Esophagus (tissue), 2 donors: ENCODE results near the gene TMEM108. TPM values are rescaled to one million over a fixed set of nuclear protein-coding genes. Genes with fewer than 3 reads are reported as not detected.

Experiments used
- H3K27ac ChIP-seq, 2 donors: one replicate each; pipeline ENCODE4 v1.5.1; 2013; ENCODE audit warnings: low read depth in 2 of 2, mild to moderate bottlenecking in 2 of 2, inconsistent platforms in 1 of 2, low read length in 1 of 2, moderate library complexity in 1 of 2
- H3K27me3 ChIP-seq, 2 donors: one replicate each; pipeline ENCODE4 v1.6.1; 2013; ENCODE audit warnings: low read length in 2 of 2, control low read depth in 1 of 2, mild to moderate bottlenecking in 1 of 2; ENCODE audit not compliant: insufficient read depth in 2 of 2, control insufficient read depth in 1 of 2
- H3K36me3 ChIP-seq, 2 donors: one replicate each; pipeline ENCODE4 v1.6.1; 2013; ENCODE audit warnings: low read length in 1 of 2; ENCODE audit not compliant: control insufficient read depth in 2 of 2, insufficient read depth in 2 of 2
- H3K4me1 ChIP-seq, 2 donors: one replicate each; pipeline ENCODE4 v1.6.1; 2013; ENCODE audit warnings: low read length in 1 of 2; ENCODE audit not compliant: control insufficient read depth in 2 of 2, insufficient read depth in 2 of 2
- H3K4me3 ChIP-seq, 2 donors: one replicate each; pipeline ENCODE4 v1.5.1; 2013; ENCODE audit warnings: low read length in 2 of 2, mild to moderate bottlenecking in 2 of 2, low read depth in 1 of 2, moderate library complexity in 1 of 2
- H3K9me3 ChIP-seq, 2 donors: one replicate each; pipeline ENCODE4 v1.6.1; 2013; ENCODE audit warnings: mild to moderate bottlenecking in 2 of 2, low read depth in 1 of 2, low read length in 1 of 2, moderate library complexity in 1 of 2; ENCODE audit not compliant: control insufficient read depth in 2 of 2, insufficient read depth in 1 of 2
- WGBS, 2 donors: extraction: QIAGEN DNeasy Blood & Tissue Kit; methylation state at CpG; one replicate each; pipeline ENCODE4 v1.1.7; 2013; 5-methylcytosine and 5-hydroxymethylcytosine counted together
- polyA plus RNA-seq, 2 donors: library from polyadenylated mRNA; stranded (reverse); fragments of 200-250 nt; gene quantifications; one replicate each; pipeline ENCODE4 v1.2.3, GENCODE V29; 2013
- donor health status: healthy with polysubstance abuse.
- donor health status: Bipolar disorder and iron deficiency.

TMEM108 gene
- polyA plus RNA-seq, 2 donors = 0.41 to 2.7 TPM

DNA sequence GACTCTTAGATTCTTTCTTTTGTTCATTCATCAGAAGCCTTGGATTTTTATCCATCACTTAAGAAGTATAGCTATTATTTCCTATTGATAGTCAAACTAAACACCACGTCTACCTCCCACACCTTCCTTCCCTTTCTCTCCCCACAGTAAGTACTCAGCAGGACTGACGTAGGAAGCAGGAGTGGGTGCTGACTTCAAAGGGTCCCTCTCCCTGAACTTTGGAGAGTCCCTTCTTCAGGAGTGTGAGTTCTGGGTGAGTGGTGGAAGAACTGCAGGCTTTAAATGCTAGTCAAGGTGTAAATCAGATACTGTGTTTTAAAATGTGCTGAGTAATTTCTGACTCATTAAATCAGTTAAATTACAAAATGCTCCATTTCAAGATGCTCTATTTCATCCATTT lies 235.2 kb downstream of the TMEM108 start:
- Histone ChIP-seq H3K36me3 (no peaks in the 10 kb centered on the region), H3K4me3 (no peak overlapping the region), H3K9me3 (no peaks in the 10 kb centered on the region), H3K4me1 (no peaks in the 10 kb centered on the region), H3K27me3 (no peaks in the 10 kb centered on the region), H3K27ac (no peak overlapping the region)
- 56 to 74% methylated on average over 2 of the region's 2 CpGs for WGBS, 2 donors

DNA sequence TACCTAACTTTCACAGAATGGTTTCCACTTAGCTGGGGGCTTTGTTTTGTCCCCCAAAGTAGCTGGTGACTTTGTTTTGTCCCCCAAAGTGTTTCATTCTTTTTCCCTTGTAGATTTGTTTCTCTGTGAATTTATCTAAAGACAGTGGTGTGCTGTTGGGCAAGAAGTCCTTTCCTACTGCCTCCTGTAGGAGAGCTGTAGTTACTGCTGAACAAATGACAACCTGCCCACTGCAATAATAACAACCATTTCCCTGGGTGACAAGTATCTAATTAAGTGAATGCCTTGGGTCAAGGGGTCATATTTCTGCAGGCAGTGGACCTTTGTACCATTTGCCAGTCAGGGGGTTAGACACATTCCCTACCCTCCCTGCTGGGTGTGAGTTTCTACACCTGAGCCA lies 236.3 kb downstream of the TMEM108 start:
- Histone ChIP-seq H3K27me3 (no peaks in the 10 kb centered on the region), H3K36me3 (no peaks in the 10 kb centered on the region), H3K9me3 (no peaks in the 10 kb centered on the region)

DNA sequence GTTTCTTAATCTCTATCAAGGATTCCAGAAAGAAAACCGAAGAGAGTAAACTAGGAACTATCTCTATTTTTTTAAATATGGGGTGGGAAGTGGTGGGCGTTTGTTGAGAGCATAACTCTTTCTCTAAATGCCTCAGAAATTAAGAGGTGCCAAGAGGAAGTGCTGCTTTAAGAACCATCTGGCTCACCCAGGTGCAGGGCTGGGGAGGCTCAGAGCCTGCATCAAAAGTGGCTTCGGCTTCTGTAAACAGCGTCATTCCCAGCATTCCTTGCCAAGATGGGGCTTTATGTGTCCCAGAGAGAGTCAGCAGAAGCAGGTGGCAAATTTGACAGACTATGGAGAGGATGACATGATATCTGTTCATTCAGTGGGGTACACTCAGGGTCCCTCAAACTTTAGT lies 238.4 kb downstream of the TMEM108 start:
- no peaks in the 10 kb centered on the region for H3K36me3 ChIP-seq
- no peak overlapping the region for H3K4me3 ChIP-seq
- H3K9me3 ChIP-seq = no peaks in the 10 kb centered on the region
- H3K27ac ChIP-seq = no peak overlapping the region
- H3K27me3 ChIP-seq = no peaks in the 10 kb centered on the region
- no peaks in the 10 kb centered on the region for H3K4me1 ChIP-seq
- 46 to 65% methylated on average over 4 of the region's 4 CpGs for WGBS, 2 donors

More for the DNA sequence above, 236.3 kb downstream of the TMEM108 start:
- Histone ChIP-seq H3K27ac (no peak overlapping the region), H3K4me3 (no peak overlapping the region), H3K4me1 (no peaks in the 10 kb centered on the region)

- 26 to 32% methylated on average over 2 of the region's 2 CpGs for WGBS, 2 donors
- Histone ChIP-seq H3K4me1 (no peaks in the 10 kb centered on the region), H3K27ac (no peak overlapping the region), H3K27me3 (no peaks in the 10 kb centered on the region), H3K4me3 (no peak overlapping the region), H3K36me3 (no peaks in the 10 kb centered on the region), H3K9me3 (no peaks in the 10 kb centered on the region)
Observed at GRCh38 chr3:133277813-133278212, 239.6 kb downstream of the TMEM108 start.

DNA sequence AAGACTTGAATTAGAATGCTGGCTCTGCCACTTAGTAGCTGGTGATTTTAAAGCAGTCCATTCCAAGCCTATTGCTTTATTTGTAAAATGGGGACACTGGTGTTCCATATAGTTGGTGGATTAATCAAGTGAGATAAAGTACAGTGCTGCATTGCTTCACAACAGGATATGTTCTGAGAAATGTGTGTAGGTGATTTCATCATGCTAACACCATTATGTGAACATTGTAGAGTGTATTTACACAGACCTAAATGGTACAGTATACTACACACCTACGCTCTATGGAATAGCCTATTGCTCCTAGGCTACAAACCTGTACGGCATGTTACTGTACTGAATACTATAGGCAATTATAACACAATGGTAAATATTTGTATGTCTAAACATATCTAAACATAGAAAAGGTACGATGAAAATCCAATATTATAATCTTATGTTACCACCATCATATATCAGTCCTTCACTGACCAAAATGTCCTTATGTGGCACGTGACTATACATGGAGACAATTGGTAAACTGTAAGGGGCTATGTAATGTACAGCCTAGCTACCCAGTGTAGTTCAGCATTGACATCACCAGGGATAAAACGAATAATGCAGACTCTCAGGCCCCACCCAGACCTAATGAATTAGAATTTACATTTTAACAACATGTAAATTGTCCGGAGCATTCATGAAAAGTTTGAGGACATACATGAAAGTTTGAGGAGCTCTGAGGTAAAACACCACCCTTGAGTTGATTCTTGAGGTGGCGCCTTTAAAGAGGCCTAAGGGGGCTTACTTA lies 240.3 kb downstream of the TMEM108 start:
- no peaks in the 10 kb centered on the region for H3K36me3 ChIP-seq
- H3K27ac ChIP-seq = no peak overlapping the region
- no peaks in the 10 kb centered on the region for H3K9me3 ChIP-seq
- no peaks in the 10 kb centered on the region for H3K27me3 ChIP-seq
- no peaks in the 10 kb centered on the region for H3K4me1 ChIP-seq
- 89 to 92% methylated on average over 7 of the region's 7 CpGs for WGBS, 2 donors
- no peak overlapping the region for H3K4me3 ChIP-seq

DNA sequence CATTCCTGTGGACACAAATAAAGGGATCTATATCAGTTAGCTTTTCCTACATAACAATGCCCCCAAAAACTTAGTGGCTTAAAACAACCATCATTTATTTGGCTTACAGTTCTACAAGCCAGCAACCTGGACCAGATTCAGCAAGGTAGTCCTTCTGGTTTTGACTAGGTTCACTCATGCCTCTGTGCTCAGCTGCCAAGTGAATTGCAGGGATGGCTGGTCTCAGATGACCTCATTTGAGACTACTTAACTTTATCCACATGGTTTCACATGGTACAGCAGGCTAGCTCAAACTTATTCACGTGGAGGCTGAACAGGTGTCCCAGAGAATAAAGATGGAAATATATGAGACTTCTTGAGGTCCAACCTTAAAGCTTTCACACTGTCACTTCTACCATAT lies 242.4 kb downstream of the TMEM108 start:
- Histone ChIP-seq H3K27ac (no peak overlapping the region), H3K36me3 (no peaks in the 10 kb centered on the region), H3K9me3 (no peaks in the 10 kb centered on the region), H3K27me3 (no peaks in the 10 kb centered on the region), H3K4me1 (no peaks in the 10 kb centered on the region), H3K4me3 (no peak overlapping the region)
- WGBS, 2 donors = 45 to 70% methylated on average over 1 of the region's 1 CpG

DNA sequence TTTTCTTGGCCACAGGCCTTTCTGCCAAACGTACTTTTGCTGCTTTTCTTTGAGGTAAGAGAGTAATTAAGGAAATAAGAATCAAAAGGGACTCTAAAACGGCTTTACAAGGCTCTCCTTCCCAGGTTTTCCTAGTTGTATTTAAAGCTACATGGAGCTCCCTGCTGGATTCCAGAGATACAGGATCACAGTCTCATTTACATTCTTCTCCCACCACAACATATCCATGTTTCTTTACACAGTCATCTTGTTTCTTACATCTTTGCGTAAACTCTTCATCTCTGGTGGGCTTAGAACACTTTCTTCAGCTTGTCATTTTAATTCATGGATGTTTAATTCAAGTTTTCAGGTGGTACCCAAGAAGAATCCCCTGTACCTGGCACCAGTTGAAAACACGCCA lies 244.0 kb downstream of the TMEM108 start:
- Histone ChIP-seq H3K4me1 (no peaks in the 10 kb centered on the region), H3K4me3 (no peak overlapping the region), H3K27me3 (no peaks in the 10 kb centered on the region), H3K36me3 (no peaks in the 10 kb centered on the region), H3K9me3 (no peaks in the 10 kb centered on the region), H3K27ac (no peak overlapping the region)
- whole genome bisulfite sequencing, 2 donors = 78 to 79% methylated on average over 4 of the region's 4 CpGs

- Histone ChIP-seq H3K4me1 (no peaks in the 10 kb centered on the region), H3K27me3 (no peaks in the 10 kb centered on the region), H3K27ac (no peak overlapping the region), H3K9me3 (no peaks in the 10 kb centered on the region), H3K4me3 (no peak overlapping the region), H3K36me3 (no peaks in the 10 kb centered on the region)
- 52 to 63% methylated on average over 4 of the region's 4 CpGs for WGBS, 2 donors
Observed at GRCh38 chr3:133283958-133284807, 246.0 kb downstream of the TMEM108 start.

- Histone ChIP-seq H3K9me3 (no peaks in the 10 kb centered on the region), H3K4me3 (no peak overlapping the region), H3K4me1 (no peaks in the 10 kb centered on the region), H3K27ac (no peak overlapping the region), H3K36me3 (no peaks in the 10 kb centered on the region), H3K27me3 (no peaks in the 10 kb centered on the region)
- 81 to 91% methylated on average over 3 of the region's 3 CpGs for WGBS, 2 donors
Observed at GRCh38 chr3:133289322-133289721, 251.1 kb downstream of the TMEM108 start.
